GM10266 (cell line): ENCODE data around the gene TTC9C.

Experiments
- DNase-seq: peaks from one replicate; pipeline ENCODE4 v3.0.0; 2012; ENCODE audit errors: extremely low spot score
- CTCF ChIP-seq: IDR thresholded peaks from 2 replicates; pipeline ENCODE4 v1.5.1; 2012; ENCODE audit warnings: mild to moderate bottlenecking, low read depth; ENCODE audit not compliant: control insufficient read depth, insufficient read depth; ENCODE audit errors: missing control alignments

TTC9C gene

GRCh38 chr11:62712861-62713260, 15.4 kb upstream of the TTC9C start:
- DNase-seq = no peak
- no peak for TF ChIP-seq CTCF

- no peak for DNase-seq
Measured at GRCh38 chr11:62713343-62713742, 14.9 kb upstream of the TTC9C start.

GRCh38 chr11:62715150-62716130, 12.8 kb upstream of the TTC9C start:
- no peak for DNase-seq
- no peak for TF ChIP-seq CTCF

More at GRCh38 chr11:62713343-62713742, 14.9 kb upstream of the TTC9C start:
- TF ChIP-seq CTCF = no peak

GRCh38 chr11:62716206-62716605, 12.1 kb upstream of the TTC9C start:
- no peak for DNase-seq
- TF ChIP-seq CTCF = no peak

- TF ChIP-seq CTCF = no peak
- DNase-seq = no peak
Measured at GRCh38 chr11:62716816-62717215, 11.5 kb upstream of the TTC9C start.

- no peak for DNase-seq
- no peak for TF ChIP-seq CTCF
Measured at GRCh38 chr11:62719302-62719978, 8.8 kb upstream of the TTC9C start.

- no peak for DNase-seq
- TF ChIP-seq CTCF = no peak
Measured at GRCh38 chr11:62721994-62722393, 6.3 kb upstream of the TTC9C start.
